Breast epithelium (tissue), 4 donors: ENCODE results near the gene SFXN3. TPM values are rescaled to one million over a fixed set of nuclear protein-coding genes. Genes with fewer than 3 reads are reported as not detected.

ENCODE experiments used
- DNase-seq, 2 donors: peaks; one replicate each; pipeline ENCODE4 v3.0.0-alpha.2; 2019; ENCODE audit warnings: low spot score in 2 of 2
- H3K27ac ChIP-seq, 2 donors: fragments of 200-600 bp; sonication (generic) in 1 of 2; one replicate each; pipeline ENCODE4 v1.5.1; 2016 to 2019; ENCODE audit warnings: mild to moderate bottlenecking in 1 of 2
- H3K27me3 ChIP-seq, 2 donors: fragments of 200-600 bp; sonication (generic) in 1 of 2; one replicate each; pipeline versions ENCODE4 v1.5.1 to v1.6.0; 2017 to 2019; ENCODE audit warnings: control low read depth in 1 of 2, mild to moderate bottlenecking in 1 of 2
- H3K36me3 ChIP-seq: fragments of 200-600 bp; one replicate; pipeline ENCODE4 v1.5.1; 2019
- H3K4me1 ChIP-seq, 2 donors: fragments of 200-600 bp; sonication (generic); one replicate each; pipeline ENCODE4 v1.5.1; 2016 to 2019; ENCODE audit warnings: control low read depth in 1 of 2
- H3K4me3 ChIP-seq, 3 donors: fragments of 200-600 bp; sonication (generic); 1 replicate in 2 of 3; 2 replicates in 1 of 3; pipeline ENCODE4 v1.5.1; 2016 to 2019; ENCODE audit warnings: mild to moderate bottlenecking in 3 of 3, moderate library complexity in 2 of 3
- H3K9me3 ChIP-seq, 2 donors: fragments of 200-600 bp; sonication (generic) in 1 of 2; one replicate each; pipeline ENCODE4 v1.5.1; 2016 to 2019; ENCODE audit warnings: control low read depth in 1 of 2
- POLR2A ChIP-seq: fragments of 450-650 bp; IDR thresholded peaks from one replicate; pipeline ENCODE4 v1.6.1; 2016; ENCODE audit warnings: antibody characterized with exemption, mild to moderate bottlenecking, moderate library complexity
- POLR2AphosphoS5 ChIP-seq, 3 donors: sonication (generic); formaldehyde crosslinking; IDR thresholded peaks; one replicate each; pipeline ENCODE4 v1.6.1; 2017; ENCODE audit warnings: antibody characterized with exemption in 3 of 3
- intact Hi-C: fragments of 100-400 bp; cut with DNase I; formaldehyde crosslinking; loops from one replicate; pipeline ENCODE4 v1.15.1; 2023; ENCODE audit warnings: low total_unique reads
- total RNA-seq, 3 donors: library from RNA; depleted of rRNA; stranded (reverse); fragments of >200 nt; gene quantifications; one replicate each; pipeline ENCODE4 v1.1.0, GENCODE V29; 2016
- TF ChIP-seq, protein P1 (sequence below), 3 donors: fragments of 450-650 bp; IDR thresholded peaks; one replicate each; pipeline ENCODE4 v1.5.1; 2016 to 2017; ENCODE audit warnings: antibody characterized with exemption in 3 of 3, mild to moderate bottlenecking in 3 of 3, moderate library complexity in 3 of 3

Gene SFXN3
- total RNA-seq, 3 donors from 2014 or later = 63.7 to 90.4 (median 75.7) TPM

- peak overlapping the region; percentile 59 to 92 (median 80) for H3K4me3 ChIP-seq
These were observed 33.5 kb upstream of the SFXN3 start for GRCh38 chr10:100997360-100998182.

DNA sequence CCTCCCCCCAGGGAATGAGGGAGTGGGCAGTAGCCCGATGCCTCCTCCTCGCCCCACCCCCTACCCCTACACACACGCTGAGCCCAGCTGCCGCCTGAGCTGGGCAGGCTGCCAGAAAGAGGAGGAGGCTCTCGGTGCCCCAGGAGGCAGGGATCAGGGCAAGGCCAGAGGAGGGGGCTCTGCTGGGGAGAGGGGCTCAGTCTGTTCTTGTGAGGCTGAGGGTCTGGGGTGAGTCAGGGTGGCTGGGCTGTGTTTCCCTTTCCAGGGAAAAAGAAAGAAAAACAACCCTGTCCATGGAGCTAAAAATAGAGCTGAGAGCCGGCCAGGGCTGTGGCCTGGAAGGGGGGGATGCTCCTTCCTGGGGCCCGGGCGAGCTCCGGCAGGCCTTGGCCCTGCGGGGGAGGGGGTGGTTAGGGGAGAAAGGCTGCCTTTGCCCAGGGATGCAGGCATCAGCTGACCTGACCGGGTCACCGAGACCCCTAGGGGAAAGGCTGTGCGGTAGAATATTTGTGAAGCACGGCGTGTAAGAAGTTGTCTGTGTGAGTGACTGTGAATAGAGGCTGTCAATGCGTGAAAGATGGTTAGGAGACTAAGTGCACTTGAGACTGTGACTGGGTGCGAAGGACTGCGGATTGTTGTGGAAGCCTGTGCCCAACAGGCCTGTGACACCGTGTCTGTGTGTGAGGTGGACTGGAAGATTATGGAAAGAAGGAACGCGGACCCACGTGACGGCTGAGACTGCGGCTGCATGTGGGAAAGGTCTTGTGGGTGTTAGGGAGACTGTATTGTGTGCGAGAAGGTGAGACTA, 32.6 kb upstream of the SFXN3 start:
- TF ChIP-seq, protein P1, sequence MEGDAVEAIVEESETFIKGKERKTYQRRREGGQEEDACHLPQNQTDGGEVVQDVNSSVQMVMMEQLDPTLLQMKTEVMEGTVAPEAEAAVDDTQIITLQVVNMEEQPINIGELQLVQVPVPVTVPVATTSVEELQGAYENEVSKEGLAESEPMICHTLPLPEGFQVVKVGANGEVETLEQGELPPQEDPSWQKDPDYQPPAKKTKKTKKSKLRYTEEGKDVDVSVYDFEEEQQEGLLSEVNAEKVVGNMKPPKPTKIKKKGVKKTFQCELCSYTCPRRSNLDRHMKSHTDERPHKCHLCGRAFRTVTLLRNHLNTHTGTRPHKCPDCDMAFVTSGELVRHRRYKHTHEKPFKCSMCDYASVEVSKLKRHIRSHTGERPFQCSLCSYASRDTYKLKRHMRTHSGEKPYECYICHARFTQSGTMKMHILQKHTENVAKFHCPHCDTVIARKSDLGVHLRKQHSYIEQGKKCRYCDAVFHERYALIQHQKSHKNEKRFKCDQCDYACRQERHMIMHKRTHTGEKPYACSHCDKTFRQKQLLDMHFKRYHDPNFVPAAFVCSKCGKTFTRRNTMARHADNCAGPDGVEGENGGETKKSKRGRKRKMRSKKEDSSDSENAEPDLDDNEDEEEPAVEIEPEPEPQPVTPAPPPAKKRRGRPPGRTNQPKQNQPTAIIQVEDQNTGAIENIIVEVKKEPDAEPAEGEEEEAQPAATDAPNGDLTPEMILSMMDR (IDR thresholded peaks at IDR 0.05) = no peak
- TF ChIP-seq POLR2A (no peak), POLR2AphosphoS5 (IDR thresholded peaks at IDR 0.05) (no peak)
- Histone ChIP-seq H3K9me3 (no peaks in the 10 kb centered on the region), H3K27ac (peak overlapping the region; percentile 97 to 100), H3K36me3 (no peaks in the 10 kb centered on the region), H3K27me3 (no peaks in the 10 kb centered on the region), H3K4me1 (peaks cover 12 to 13% of the 10 kb centered on the region in 2 donors), H3K4me3 (peak overlapping the region; percentile 59 to 92 (median 80))
- intact Hi-C loops = no loop called here
- peak; percentile 80 to 87 for DNase-seq

More at GRCh38 chr10:100997360-100998182, 33.5 kb upstream of the SFXN3 start:
- H3K27ac ChIP-seq = peak overlapping the region; percentile 97 to 100
- no peaks in the 10 kb centered on the region for H3K36me3 ChIP-seq
- intact Hi-C loops = no loop called here
- DNase-seq = peak; percentile 57 to 82
- TF ChIP-seq, protein P1 (IDR thresholded peaks at IDR 0.05) = peak; percentile 80 to 92 (median 89)
- TF ChIP-seq POLR2A = no peak
- no peaks in the 10 kb centered on the region for H3K27me3 ChIP-seq
- H3K4me1 ChIP-seq = peaks cover 12 to 13% of the 10 kb centered on the region in 2 donors
- H3K9me3 ChIP-seq = no peaks in the 10 kb centered on the region

DNA sequence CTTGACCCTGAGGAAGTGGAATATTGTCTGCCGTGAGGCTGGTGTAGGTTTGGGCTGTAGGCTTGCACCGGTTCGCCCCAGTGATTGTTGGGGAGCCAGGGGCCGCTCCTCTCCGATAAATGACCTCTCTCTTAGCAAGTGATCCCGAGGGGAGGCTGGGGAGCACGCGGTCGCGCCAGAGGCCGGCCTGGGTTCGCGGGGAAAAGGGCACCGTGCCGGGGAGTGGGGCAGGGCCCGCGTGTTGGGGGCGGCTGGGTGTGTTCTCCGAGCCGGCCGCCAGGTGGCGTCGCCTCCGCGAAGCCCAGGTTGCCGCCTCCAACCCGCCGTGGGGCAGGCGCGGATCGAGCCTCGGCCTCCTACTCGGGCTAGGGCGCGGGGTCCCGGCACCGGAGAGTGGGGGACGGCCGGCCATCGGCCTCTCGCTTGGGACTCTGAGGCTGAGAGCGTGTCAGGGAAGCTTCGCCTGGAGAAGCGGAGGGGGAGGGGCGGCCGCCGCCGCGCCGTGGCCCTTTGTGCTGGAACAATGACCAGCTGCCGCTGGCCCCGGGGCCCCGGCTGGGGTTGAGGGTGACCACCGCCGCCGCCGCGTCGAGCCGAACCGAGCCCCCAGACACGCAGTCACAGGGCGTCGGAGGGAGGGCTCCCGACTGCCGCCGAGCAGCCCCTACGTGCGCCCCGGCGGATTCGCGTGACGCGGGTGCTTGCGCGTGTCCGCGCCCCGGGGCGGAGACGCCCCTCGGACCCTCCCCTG, 31.9 kb upstream of the SFXN3 start:
- H3K27me3 ChIP-seq = no peaks in the 10 kb centered on the region
- intact Hi-C loops = no loop called here
- H3K4me3 ChIP-seq = peak overlapping the region; percentile 59 to 92 (median 80)
- H3K4me1 ChIP-seq = peaks cover 12 to 13% of the 10 kb centered on the region in 2 donors
- TF ChIP-seq POLR2AphosphoS5 (IDR thresholded peaks at IDR 0.05) = peak; percentile 69 to 85 (median 72)
- TF ChIP-seq, protein P1 (IDR thresholded peaks at IDR 0.05) = peak; percentile 96 to 97 (median 97)
- peak; percentile 77 for TF ChIP-seq POLR2A
- no peaks in the 10 kb centered on the region for H3K9me3 ChIP-seq
- peak overlapping the region; percentile 97 to 100 for H3K27ac ChIP-seq
- peak; percentile 62 to 86 for DNase-seq
- H3K36me3 ChIP-seq = no peaks in the 10 kb centered on the region

DNA sequence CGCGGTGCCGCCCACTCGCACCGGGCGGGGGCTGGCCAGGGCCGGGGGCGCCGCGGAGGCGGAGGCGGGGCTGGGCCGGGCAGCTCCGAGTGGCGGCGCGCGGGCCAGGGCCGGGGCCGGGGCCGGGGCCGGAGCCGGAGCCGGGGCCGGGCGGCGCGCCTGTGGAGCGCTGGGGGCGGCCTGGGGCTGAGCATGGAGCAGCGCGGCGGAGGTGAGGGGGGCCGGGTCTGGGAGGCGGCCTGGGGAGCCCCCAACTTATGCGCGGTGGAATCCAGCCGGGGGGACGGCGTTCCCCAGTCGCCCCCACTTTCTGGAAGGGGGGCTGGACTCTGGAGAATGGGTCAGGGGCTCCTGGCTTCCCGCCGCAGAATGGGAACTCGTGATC, 31.3 kb upstream of the SFXN3 start, which contains the start of gene LZTS2:
Gene LZTS2, plus strand, starts transcription at position 67 of the 385 bp plus-strand sequence. CDS start 2,731 bp downstream, outside the sequence.
- peaks cover 12 to 13% of the 10 kb centered on the region in 2 donors for H3K4me1 ChIP-seq
- H3K27ac ChIP-seq = peak within 1 kb of the TSS; percentile 97 to 100
- TF ChIP-seq POLR2AphosphoS5 (IDR thresholded peaks at IDR 0.05) (no peak), POLR2A (no peak)
- TF ChIP-seq, protein P1 (IDR thresholded peaks at IDR 0.05) = no peak
- intact Hi-C loops = no loop called here
- peak in 1 of 2 donors; percentile 55 for DNase-seq
- H3K27me3 ChIP-seq = no peaks in the 10 kb centered on the region
- peak within 1 kb of the TSS; percentile 59 to 92 (median 80) for H3K4me3 ChIP-seq
- H3K36me3 ChIP-seq = no peaks in the 10 kb centered on the region
- no peaks in the 10 kb centered on the region for H3K9me3 ChIP-seq
